PC-3 (cell line): ENCODE measurements around the gene FAM171A2. TPM values are rescaled to one million over a fixed set of nuclear protein-coding genes. Genes with fewer than 3 reads are reported as not detected.
"Not testable (repeated sequence)": the region's sequence is repeated elsewhere in the genome, so short reads cannot be mapped to it uniquely, and the experiment has no call there.

Experiments used
- ATAC-seq: fragments of 200-7000 bp; cut with Tn5 transposase; 2 replicates; pipeline ENCODE4 v1.9.1; 2020; ENCODE audit warnings: mild to moderate bottlenecking, moderate library complexity
- BruUV-seq: library from RNA; stranded (reverse); fragments of 400-500 nt; replicated peaks from 2 replicates; lab custom pipeline; 2021; lab: Mats Ljungman, UMichigan
- CTCF ChIA-PET: fragments of 300-600 bp; sonication (Branson Sonifier 250); formaldehyde crosslinking; loops from one replicate; lab custom pipeline; 2022; ENCODE audit warnings: antibody characterized with exemption; lab: Charles Lee
- POLR2A ChIA-PET: fragments of 300-600 bp; sonication (Branson Sonifier 250); formaldehyde crosslinking; loops from one replicate; lab custom pipeline; 2022; ENCODE audit warnings: antibody characterized with exemption; ENCODE audit not compliant: unreplicated experiment; lab: Charles Lee
- DNase-seq: peaks from one replicate; pipeline ENCODE4 v3.0.0-alpha.2; 2015
- H2AFZ ChIP-seq: fragments of 300-600 bp; sonication (generic); 2 replicates; pipeline ENCODE4 v1.6.0; 2016; ENCODE audit warnings: antibody characterized with exemption, low read length
- H3F3A ChIP-seq: fragments of 300-600 bp; sonication (generic); one replicate; pipeline ENCODE4 v1.6.0; 2017; ENCODE audit warnings: antibody characterized with exemption, low read length, control low read depth, mild to moderate bottlenecking; ENCODE audit not compliant: unreplicated experiment
- H3K27ac ChIP-seq: fragments of 300-600 bp; sonication (generic); 2 replicates; pipeline ENCODE4 v1.5.1; 2016; ENCODE audit warnings: mild to moderate bottlenecking, low read length
- H3K27me3 ChIP-seq: fragments of 300-600 bp; sonication (generic); 2 replicates; pipeline ENCODE4 v1.6.1; 2016; ENCODE audit warnings: low read length, mixed read lengths
- H3K36me3 ChIP-seq: fragments of 300-600 bp; sonication (generic); 2 replicates; pipeline ENCODE4 v1.6.1; 2016; ENCODE audit warnings: low read depth, mixed run types, low read length, mixed read lengths
- H3K4me1 ChIP-seq: fragments of 300-600 bp; sonication (generic); 2 replicates; pipeline ENCODE4 v1.5.1; 2016; ENCODE audit warnings: low read length; ENCODE audit not compliant: insufficient read depth
- H3K4me2 ChIP-seq: fragments of 300-600 bp; sonication (generic); 2 replicates; pipeline ENCODE4 v1.6.0; 2016; ENCODE audit warnings: low read length
- H3K4me3 ChIP-seq: fragments of 300-600 bp; sonication (generic); 2 replicates; pipeline ENCODE4 v1.5.1; 2016; ENCODE audit warnings: mild to moderate bottlenecking, low read length, mixed read lengths
- H3K79me2 ChIP-seq: fragments of 300-600 bp; sonication (generic); 2 replicates; pipeline ENCODE4 v1.6.1; 2017; ENCODE audit warnings: low read length, mixed read lengths
- H3K9ac ChIP-seq: fragments of 300-600 bp; sonication (generic); 2 replicates; pipeline ENCODE4 v1.6.0; 2016; ENCODE audit warnings: mild to moderate bottlenecking, low read length
- H3K9me2 ChIP-seq: fragments of 300-600 bp; sonication (generic); replicated peaks from 2 replicates; pipeline ENCODE4 v1.6.1; 2016; ENCODE audit warnings: mixed run types, low read length, mixed read lengths
- H3K9me3 ChIP-seq: fragments of 300-600 bp; sonication (generic); 2 replicates; pipeline ENCODE4 v1.6.1; 2016; ENCODE audit warnings: low read length, mixed read lengths
- H4K20me1 ChIP-seq: fragments of 300-600 bp; sonication (generic); 2 replicates; pipeline ENCODE4 v1.6.1; 2016; ENCODE audit warnings: low read length, mixed read lengths
- EZH2 ChIP-seq: fragments of 300-600 bp; sonication (generic); IDR thresholded peaks from one replicate; pipeline ENCODE4 v1.6.1; 2017; ENCODE audit warnings: antibody characterized with exemption, mild to moderate bottlenecking, low read length; ENCODE audit not compliant: unreplicated experiment
- EZH2phosphoT487 ChIP-seq: fragments of 300-600 bp; sonication (generic); IDR thresholded peaks from 2 replicates; pipeline ENCODE4 v1.6.1; 2018; ENCODE audit warnings: mild to moderate bottlenecking, antibody characterized with exemption, low read length, borderline replicate concordance
- intact Hi-C: fragments of 100-400 bp; cut with micrococcal nuclease; formaldehyde crosslinking; loops from 2 replicates; pipeline ENCODE4 v1.9.0; 2023
- total RNA-seq: library from RNA; depleted of rRNA; stranded (reverse); fragments of >200 nt; gene quantifications from 2 replicates; pipeline ENCODE4 v1.2.3, GENCODE V29; 2014
- TF ChIP-seq, protein P1 (sequence below): fragments of 300-600 bp; sonication (generic); conservative IDR thresholded peaks from 2 replicates; pipeline ENCODE4 v1.5.1; 2017; ENCODE audit warnings: antibody characterized with exemption, low read depth, mild to moderate bottlenecking, low read length

Gene FAM171A2
- total RNA-seq, 1 experiment from 2014 or later, result 16.3 TPM

GRCh38 chr17:44344939-44345453, 18.7 kb downstream of the FAM171A2 start, which contains the start of gene GRN:
Gene GRN, plus strand, starts transcription at chr17:44345302. Its CDS starts 3,863 bp downstream, at chr17:44349165.
- Histone ChIP-seq H3K9me3 (no peaks in the 10 kb centered on the region), H2AFZ (peak within 1 kb of the TSS; percentile 69), H3K27ac (peak within 1 kb of the TSS; percentile 20), H4K20me1 (no peaks in the 10 kb centered on the region), H3K79me2 (peaks cover 15% of the 10 kb centered on the region), H3F3A (no peaks in the 10 kb centered on the region), H3K4me2 (peak within 1 kb of the TSS; percentile 96), H3K9me2 (no peaks in the 10 kb centered on the region), H3K4me3 (peak within 1 kb of the TSS; percentile 88), H3K36me3 (peaks cover 5% of the 10 kb centered on the region; the same call in 1 of the 2 replicates), H3K4me1 (peaks cover 4% of the 10 kb centered on the region; the same call in 1 of the 2 replicates), H3K9ac (peak within 1 kb of the TSS; percentile 76), H3K27me3 (no peaks in the 10 kb centered on the region)
- TF ChIP-seq, protein P1, sequence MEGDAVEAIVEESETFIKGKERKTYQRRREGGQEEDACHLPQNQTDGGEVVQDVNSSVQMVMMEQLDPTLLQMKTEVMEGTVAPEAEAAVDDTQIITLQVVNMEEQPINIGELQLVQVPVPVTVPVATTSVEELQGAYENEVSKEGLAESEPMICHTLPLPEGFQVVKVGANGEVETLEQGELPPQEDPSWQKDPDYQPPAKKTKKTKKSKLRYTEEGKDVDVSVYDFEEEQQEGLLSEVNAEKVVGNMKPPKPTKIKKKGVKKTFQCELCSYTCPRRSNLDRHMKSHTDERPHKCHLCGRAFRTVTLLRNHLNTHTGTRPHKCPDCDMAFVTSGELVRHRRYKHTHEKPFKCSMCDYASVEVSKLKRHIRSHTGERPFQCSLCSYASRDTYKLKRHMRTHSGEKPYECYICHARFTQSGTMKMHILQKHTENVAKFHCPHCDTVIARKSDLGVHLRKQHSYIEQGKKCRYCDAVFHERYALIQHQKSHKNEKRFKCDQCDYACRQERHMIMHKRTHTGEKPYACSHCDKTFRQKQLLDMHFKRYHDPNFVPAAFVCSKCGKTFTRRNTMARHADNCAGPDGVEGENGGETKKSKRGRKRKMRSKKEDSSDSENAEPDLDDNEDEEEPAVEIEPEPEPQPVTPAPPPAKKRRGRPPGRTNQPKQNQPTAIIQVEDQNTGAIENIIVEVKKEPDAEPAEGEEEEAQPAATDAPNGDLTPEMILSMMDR, result no peak
- ChIA-PET CTCF (interaction anchor here (0.5 to 1.4 kb wide), 8 partner anchors 13 to 272 kb away, joined by 3 to 7 read pairs (median 4); partner anchors contain the start of gene FAM171A2), POLR2A (interaction anchor here (0.6 to 0.7 kb wide), 3 partner anchors 34 to 145 kb away, joined by 3 to 7 read pairs (median 3); no protein-coding TSS in a partner anchor)
- BruUV-seq, result no TSS peak
- intact Hi-C loops, result loop anchor here (1.0 to 2.0 kb wide), 3 partner anchors 14 to 36 kb away; partner anchors contain the start of genes FAM171A2 and RUNDC3A
- ATAC-seq, result peak; percentile 97
- DNase-seq, result peak; percentile 99

DNA sequence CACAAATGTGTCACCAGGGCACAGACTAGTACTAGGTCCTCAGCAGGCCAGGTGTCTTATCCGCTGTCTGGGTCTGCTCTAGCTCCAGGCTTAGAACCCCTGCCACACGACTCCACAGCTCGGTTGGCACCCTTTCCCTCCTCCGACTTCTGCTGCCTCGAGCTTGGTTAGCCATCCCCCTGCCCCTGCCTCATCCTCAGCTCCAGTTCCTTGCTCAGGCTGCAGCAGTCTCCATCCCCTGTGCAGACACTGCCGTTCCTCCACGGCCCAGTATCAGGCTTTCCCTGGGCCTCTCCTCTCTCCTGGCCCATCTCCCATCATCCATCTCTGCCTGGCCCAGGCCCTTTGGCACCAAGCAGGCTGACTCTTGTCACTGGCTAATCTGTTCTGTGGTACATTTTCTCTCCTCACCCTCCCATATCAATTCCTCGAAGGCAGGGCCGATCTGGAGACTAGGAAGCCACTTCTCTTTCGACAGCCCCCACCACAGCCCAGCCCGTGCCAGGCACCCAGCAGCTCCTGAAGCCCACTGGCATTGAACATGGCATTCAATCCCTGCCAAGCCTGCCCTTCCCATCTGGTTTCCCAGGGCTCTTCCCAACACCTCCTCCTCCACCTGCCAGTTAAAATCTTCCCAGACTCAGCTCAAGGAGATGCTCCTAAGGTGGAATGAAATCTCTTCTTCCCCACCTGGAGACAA, 20.0 kb downstream of the FAM171A2 start:
- BruUV-seq, result no TSS peak
- Histone ChIP-seq H3K9me3 (no peaks in the 10 kb centered on the region), H2AFZ (no peak overlapping the region), H3K4me3 (no peak overlapping the region), H3K27ac (no peak overlapping the region), H3K36me3 (no peaks in the 10 kb centered on the region), H3K4me2 (no peak overlapping the region), H3K4me1 (peaks cover 7% of the 10 kb centered on the region), H3F3A (no peaks in the 10 kb centered on the region), H3K9ac (no peak overlapping the region), H3K27me3 (no peaks in the 10 kb centered on the region), H4K20me1 (no peaks in the 10 kb centered on the region), H3K9me2 (no peaks in the 10 kb centered on the region), H3K79me2 (peaks cover 15% of the 10 kb centered on the region)
- DNase-seq, result no peak
- ATAC-seq, result no peak
- intact Hi-C loops, result loop anchor here (2.0 kb wide), 2 partner anchors 13 to 35 kb away; partner anchors contain the start of gene RUNDC3A
- ChIA-PET POLR2A (no interaction called here), CTCF (no interaction called here)
- TF ChIP-seq EZH2, result no peak
- TF ChIP-seq, protein P1, result no peak
- TF ChIP-seq EZH2phosphoT487, result no peak

DNA sequence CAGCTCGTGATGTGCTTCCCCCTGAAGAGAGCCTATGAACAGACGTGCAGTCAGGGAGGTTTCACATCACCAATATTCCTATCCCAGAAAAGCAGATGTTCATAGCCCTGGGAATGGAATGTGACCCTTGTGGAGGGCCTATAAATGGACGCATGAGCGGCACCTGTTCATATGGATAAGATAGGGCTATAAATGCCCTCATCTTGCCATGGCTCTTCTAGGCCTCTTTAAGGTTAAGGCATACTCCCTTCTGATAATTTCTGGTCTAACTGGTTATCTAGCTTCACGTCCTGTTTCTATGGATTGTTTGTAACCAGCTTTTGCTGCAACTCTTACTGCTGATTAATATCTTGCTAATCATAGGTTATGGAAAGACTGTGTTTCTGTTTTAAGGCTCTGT, 23.1 kb downstream of the FAM171A2 start:
- H3F3A ChIP-seq, H3K79me2 ChIP-seq, H2AFZ ChIP-seq, POLR2A ChIA-PET, BruUV-seq, H3K27ac ChIP-seq, intact Hi-C loops, H3K4me1 ChIP-seq, H3K4me2 ChIP-seq, ATAC-seq, H3K27me3 ChIP-seq, H3K9me3 ChIP-seq, CTCF ChIA-PET, H3K4me3 ChIP-seq, H4K20me1 ChIP-seq, H3K9me2 ChIP-seq, H3K9ac ChIP-seq, DNase-seq, H3K36me3 ChIP-seq: not testable (repeated sequence)
